Hepatocyte (in vitro differentiated cells): ENCODE results near the gene MGAT1.

Source experiments
- EZH2phosphoT487 ChIP-seq: fragments of 200-600 bp; sonication (generic); IDR thresholded peaks from one replicate; pipeline ENCODE4 v1.6.1; 2018; ENCODE audit warnings: antibody characterized with exemption, mild to moderate bottlenecking, low read depth, moderate library complexity; ENCODE audit not compliant: unreplicated experiment, severe bottlenecking
- TF ChIP-seq, protein P1 (sequence below): fragments of 200-600 bp; sonication (generic); IDR thresholded peaks from 2 replicates; pipeline ENCODE4 v1.5.1; 2016; ENCODE audit warnings: antibody characterized with exemption, mild to moderate bottlenecking; ENCODE audit not compliant: poor library complexity

DNA sequence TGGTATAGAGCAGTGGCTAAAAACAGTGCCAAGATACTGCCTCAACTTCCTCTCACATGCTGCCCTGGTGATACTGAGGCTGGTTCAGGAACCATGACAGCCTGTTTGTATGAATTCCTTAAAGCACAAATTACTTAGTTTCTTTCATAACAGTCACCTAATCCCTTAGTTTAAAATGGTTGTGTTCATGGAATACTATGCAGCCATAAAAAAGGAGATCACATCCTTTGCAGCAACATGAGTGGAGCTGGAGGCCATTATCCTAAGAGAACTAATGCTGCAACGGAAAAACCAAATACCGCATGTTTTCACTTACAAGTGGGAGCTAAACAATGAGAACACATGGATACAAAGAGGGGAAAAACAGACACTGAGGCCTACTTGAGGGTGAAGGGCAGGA, 36.6 kb upstream of the MGAT1 start:
- TF ChIP-seq, protein P1, sequence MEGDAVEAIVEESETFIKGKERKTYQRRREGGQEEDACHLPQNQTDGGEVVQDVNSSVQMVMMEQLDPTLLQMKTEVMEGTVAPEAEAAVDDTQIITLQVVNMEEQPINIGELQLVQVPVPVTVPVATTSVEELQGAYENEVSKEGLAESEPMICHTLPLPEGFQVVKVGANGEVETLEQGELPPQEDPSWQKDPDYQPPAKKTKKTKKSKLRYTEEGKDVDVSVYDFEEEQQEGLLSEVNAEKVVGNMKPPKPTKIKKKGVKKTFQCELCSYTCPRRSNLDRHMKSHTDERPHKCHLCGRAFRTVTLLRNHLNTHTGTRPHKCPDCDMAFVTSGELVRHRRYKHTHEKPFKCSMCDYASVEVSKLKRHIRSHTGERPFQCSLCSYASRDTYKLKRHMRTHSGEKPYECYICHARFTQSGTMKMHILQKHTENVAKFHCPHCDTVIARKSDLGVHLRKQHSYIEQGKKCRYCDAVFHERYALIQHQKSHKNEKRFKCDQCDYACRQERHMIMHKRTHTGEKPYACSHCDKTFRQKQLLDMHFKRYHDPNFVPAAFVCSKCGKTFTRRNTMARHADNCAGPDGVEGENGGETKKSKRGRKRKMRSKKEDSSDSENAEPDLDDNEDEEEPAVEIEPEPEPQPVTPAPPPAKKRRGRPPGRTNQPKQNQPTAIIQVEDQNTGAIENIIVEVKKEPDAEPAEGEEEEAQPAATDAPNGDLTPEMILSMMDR: no peak
- TF ChIP-seq EZH2phosphoT487: no peak
